HepG2 (cell line): Measurements from ENCODE around the gene FTSJ1.

Experiments
- SP2 ChIP-seq: sonication (generic); formaldehyde crosslinking; IDR thresholded peaks from 2 replicates; pipeline ENCODE4 v1.5.1; 2020; ENCODE audit warnings: mild to moderate bottlenecking, missing genetic modification reagents
- YY1 ChIP-seq: IDR thresholded peaks from 2 replicates; pipeline ENCODE4 v1.6.1; 2011; ENCODE audit warnings: low read length, low read depth, moderate library complexity, mild to moderate bottlenecking; ENCODE audit not compliant: insufficient read depth, insufficient replicate concordance
- ZBTB33 ChIP-seq: sonication (generic); formaldehyde crosslinking; IDR thresholded peaks from 2 replicates; pipeline ENCODE4 v1.4.0; 2020; ENCODE audit warnings: missing genetic modification reagents

GRCh38 chrX:48493890-48494364, 17.9 kb downstream of the FTSJ1 start:
- TF ChIP-seq SP2 (CRISPR knock-in tag) (no peak), ZBTB33 (CRISPR knock-in tag) (no peak), YY1 (no peak)
